ENCODE measurements around the gene MRPS21. TPM values are rescaled to one million over a fixed set of nuclear protein-coding genes. Genes with fewer than 3 reads are reported as not detected.

Gene MRPS21
- total RNA-seq (2021), result 56.2 and 62.6 TPM in 2 replicates
- Bru-seq, nascent RNA, result percentile 90 among the genes with signal in this experiment
- BruChase-seq, experiment 1, labeled RNA remaining after a 2-hour chase, result percentile 83 among the genes with signal in this experiment
- BruChase-seq, experiment 2, labeled RNA remaining after a 6-hour chase, result percentile 81 among the genes with signal in this experiment
- long read RNA-seq, transcript MRPS21-201 (2 exons, 1,462 nt), result minor isoform, 52 of 186 reads
- long read RNA-seq, transcript MRPS21-202 (3 exons, 1,226 nt), result major isoform, 125 of 186 reads
- long read RNA-seq, partial matches to known transcripts, result 1 of 186 reads
- long read RNA-seq, other reads (novel, unspliced or antisense), result 8 of 186 reads

DNA sequence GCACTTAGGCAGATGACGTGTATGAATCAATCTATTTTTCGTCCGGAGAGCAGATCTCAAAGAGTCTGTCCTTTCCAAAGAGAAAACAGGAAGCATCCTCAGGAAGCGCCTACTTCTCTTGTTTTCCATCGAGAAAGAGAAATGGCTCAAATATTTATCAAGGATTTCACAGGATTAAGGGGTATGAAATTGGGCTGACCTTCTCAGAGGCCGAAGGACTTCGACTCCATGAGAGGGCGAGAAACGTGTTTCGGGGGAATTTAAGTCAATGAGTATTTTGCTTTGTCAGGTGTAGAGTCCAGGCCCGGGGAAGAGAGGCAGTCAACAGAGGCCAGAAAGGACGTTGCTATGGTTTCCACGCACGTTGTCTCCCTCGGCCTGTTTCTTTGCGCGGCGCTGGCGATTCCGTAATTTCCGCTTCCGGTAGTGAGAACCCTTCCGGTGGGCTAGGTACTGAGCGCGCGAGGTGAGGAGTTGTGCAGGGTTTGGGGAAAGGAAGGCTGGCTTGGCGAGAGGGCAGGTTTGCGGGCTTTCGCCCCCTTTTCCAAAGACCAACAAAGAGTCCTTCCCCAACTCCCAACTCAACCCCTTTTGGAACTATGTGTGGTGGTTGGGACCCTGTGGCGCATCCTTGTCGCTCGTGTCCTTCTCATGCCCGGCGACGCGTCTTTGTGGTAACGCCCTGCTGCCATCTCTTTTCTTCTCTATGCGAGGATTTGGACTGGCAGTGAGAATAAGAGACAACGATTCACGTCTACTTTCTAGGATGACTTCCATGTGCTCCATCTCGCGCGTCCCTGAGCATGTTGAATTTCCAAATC is at the start of gene MRPS21:
Gene MRPS21 (plus strand): TSS at position 429 of the 821 bp plus-strand sequence. CDS start 506 bp downstream, outside the sequence.
- TSS peak; percentile 98 for BruUV-seq (replicated peaks)
- H3K9me2 ChIP-seq (ENCODE audit: insufficient read depth), result no peaks in the 10 kb centered on the region
- intact Hi-C loops (cut with micrococcal nuclease; ENCODE audit: unreplicated experiment), result no loop called here
- TF ChIP-seq, protein P1, sequence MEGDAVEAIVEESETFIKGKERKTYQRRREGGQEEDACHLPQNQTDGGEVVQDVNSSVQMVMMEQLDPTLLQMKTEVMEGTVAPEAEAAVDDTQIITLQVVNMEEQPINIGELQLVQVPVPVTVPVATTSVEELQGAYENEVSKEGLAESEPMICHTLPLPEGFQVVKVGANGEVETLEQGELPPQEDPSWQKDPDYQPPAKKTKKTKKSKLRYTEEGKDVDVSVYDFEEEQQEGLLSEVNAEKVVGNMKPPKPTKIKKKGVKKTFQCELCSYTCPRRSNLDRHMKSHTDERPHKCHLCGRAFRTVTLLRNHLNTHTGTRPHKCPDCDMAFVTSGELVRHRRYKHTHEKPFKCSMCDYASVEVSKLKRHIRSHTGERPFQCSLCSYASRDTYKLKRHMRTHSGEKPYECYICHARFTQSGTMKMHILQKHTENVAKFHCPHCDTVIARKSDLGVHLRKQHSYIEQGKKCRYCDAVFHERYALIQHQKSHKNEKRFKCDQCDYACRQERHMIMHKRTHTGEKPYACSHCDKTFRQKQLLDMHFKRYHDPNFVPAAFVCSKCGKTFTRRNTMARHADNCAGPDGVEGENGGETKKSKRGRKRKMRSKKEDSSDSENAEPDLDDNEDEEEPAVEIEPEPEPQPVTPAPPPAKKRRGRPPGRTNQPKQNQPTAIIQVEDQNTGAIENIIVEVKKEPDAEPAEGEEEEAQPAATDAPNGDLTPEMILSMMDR (conservative IDR thresholded peaks at IDR 0.05), result no peak
- no peak for TF ChIP-seq EZH2 (IDR thresholded peaks at IDR 0.05; ENCODE audit: low read depth)
- H3K36me3 ChIP-seq (ENCODE audit: low read depth), result peaks cover 23% of the 10 kb centered on the region
- POLR2A ChIA-PET (ENCODE audit: unreplicated experiment), result no interaction called here
- peak within 1 kb of the TSS; percentile 89 for H3K4me2 ChIP-seq
- H3F3A ChIP-seq (ENCODE audit: insufficient read depth, low read depth), result peaks cover 7% of the 10 kb centered on the region; the same call in 1 of the 2 replicates
- H4K20me1 ChIP-seq (ENCODE audit: insufficient read depth), result no peaks in the 10 kb centered on the region
- H3K9me3 ChIP-seq (ENCODE audit: insufficient read depth, low read depth), result no peaks in the 10 kb centered on the region
- CTCF ChIA-PET, result no interaction called here
- H3K4me3 ChIP-seq, result peak within 1 kb of the TSS; percentile 91
- peak; percentile 82 to 87 for DNase-seq
- peaks cover 15% of the 10 kb centered on the region for H3K4me1 ChIP-seq (replicated peaks; ENCODE audit: insufficient read depth)
- no peaks in the 10 kb centered on the region for H3K27me3 ChIP-seq (ENCODE audit: insufficient read depth, low read depth)
- H3K79me2 ChIP-seq (ENCODE audit: low read depth), result peaks cover 33% of the 10 kb centered on the region
- H2AFZ ChIP-seq, result peak within 1 kb of the TSS; percentile 99
- H3K27ac ChIP-seq, result peak within 1 kb of the TSS; percentile 69

DNA sequence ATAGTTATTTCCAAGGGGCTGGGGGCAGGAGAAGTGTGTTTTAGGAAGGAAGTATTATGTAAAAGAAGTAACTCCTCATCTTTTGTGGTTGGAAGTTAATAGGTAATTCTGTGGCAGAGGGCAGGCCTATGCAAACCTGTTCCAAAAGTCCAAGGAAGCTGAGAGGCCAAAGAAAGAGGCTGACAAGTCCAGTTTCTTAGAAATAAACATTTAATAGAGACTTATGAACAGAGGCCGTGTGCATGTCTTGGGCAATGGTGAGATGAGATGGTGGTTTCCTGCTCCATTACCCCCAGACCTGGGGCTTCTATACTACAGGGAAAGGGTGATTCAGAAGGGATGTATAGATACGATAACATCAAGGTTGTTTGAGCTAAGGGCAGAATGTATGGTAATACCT is 43.7 kb upstream of the MRPS21 start:
- BruUV-seq (replicated peaks), result no TSS peak
- Histone ChIP-seq H3K4me2 (no peak overlapping the region), H3K27me3 (ENCODE audit: insufficient read depth, low read depth) (no peaks in the 10 kb centered on the region), H3F3A (ENCODE audit: insufficient read depth, low read depth) (no peaks in the 10 kb centered on the region; the same call in 1 of the 2 replicates), H3K36me3 (ENCODE audit: low read depth) (no peaks in the 10 kb centered on the region), H4K20me1 (ENCODE audit: insufficient read depth) (no peaks in the 10 kb centered on the region), H3K79me2 (ENCODE audit: low read depth) (no peaks in the 10 kb centered on the region), H3K9me3 (ENCODE audit: insufficient read depth, low read depth) (no peaks in the 10 kb centered on the region), H2AFZ (no peak overlapping the region), H3K9me2 (ENCODE audit: insufficient read depth) (no peaks in the 10 kb centered on the region), H3K4me1 (replicated peaks; ENCODE audit: insufficient read depth) (no peaks in the 10 kb centered on the region), H3K4me3 (no peak overlapping the region), H3K27ac (no peak overlapping the region)
- ChIA-PET CTCF (no interaction called here), POLR2A (ENCODE audit: unreplicated experiment) (interaction anchor here (0.6 kb wide), 1 partner anchor 800 kb away, joined by 8 read pairs; no protein-coding TSS in a partner anchor)
- no peak for DNase-seq
- intact Hi-C loops (cut with micrococcal nuclease; ENCODE audit: unreplicated experiment), result loop anchor here (10.0 kb wide), 2 partner anchors 115 to 725 kb away; partner anchors contain the start of genes CERS2 and RPRD2
- TF ChIP-seq EZH2 (IDR thresholded peaks at IDR 0.05; ENCODE audit: low read depth), result no peak
- TF ChIP-seq, protein P1 (conservative IDR thresholded peaks at IDR 0.05), result no peak

DNA sequence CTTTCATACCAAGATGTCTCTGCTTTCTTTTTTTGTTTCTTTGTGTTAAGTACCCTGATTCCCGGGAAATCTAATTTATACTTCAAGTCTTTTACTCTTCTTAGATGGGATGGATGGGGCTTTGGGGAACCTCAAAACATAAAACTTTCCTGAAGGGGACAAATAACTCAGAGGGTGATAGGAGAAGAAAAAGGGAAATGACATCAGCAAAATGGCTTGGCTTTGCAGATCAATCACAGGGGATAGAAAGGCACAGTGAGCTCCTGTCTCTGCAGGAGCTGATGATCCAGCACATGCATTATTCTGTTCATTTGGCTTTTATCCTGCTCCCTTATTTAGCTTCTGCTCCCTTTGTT is 37.5 kb upstream of the MRPS21 start:
- TF ChIP-seq EZH2 (IDR thresholded peaks at IDR 0.05; ENCODE audit: low read depth), result no peak
- TF ChIP-seq, protein P1 (conservative IDR thresholded peaks at IDR 0.05), result no peak; the same call in 1 of the 2 replicates
- no TSS peak for BruUV-seq (replicated peaks)
- Histone ChIP-seq H2AFZ (no peak overlapping the region), H3K9me3 (ENCODE audit: insufficient read depth, low read depth) (no peaks in the 10 kb centered on the region), H3K27ac (no peak overlapping the region), H3K4me3 (no peak overlapping the region), H3K9me2 (ENCODE audit: insufficient read depth) (no peaks in the 10 kb centered on the region), H3K4me2 (peak overlapping the region; percentile 47), H4K20me1 (ENCODE audit: insufficient read depth) (no peaks in the 10 kb centered on the region), H3F3A (ENCODE audit: insufficient read depth, low read depth) (peaks cover 17% of the 10 kb centered on the region), H3K36me3 (ENCODE audit: low read depth) (no peaks in the 10 kb centered on the region), H3K4me1 (replicated peaks; ENCODE audit: insufficient read depth) (peaks cover 34% of the 10 kb centered on the region), H3K27me3 (ENCODE audit: insufficient read depth, low read depth) (no peaks in the 10 kb centered on the region), H3K79me2 (ENCODE audit: low read depth) (no peaks in the 10 kb centered on the region)
- DNase-seq, result no peak
- ChIA-PET POLR2A (ENCODE audit: unreplicated experiment) (interaction anchor here (0.6 kb wide), 1 partner anchor 19 kb away, joined by 3 read pairs; no protein-coding TSS in a partner anchor), CTCF (interaction anchor here (0.5 to 1.8 kb wide), 6 partner anchors 9 to 805 kb away, joined by 3 to 23 read pairs (median 5); partner anchors contain the start of gene PRPF3)
- intact Hi-C loops (cut with micrococcal nuclease; ENCODE audit: unreplicated experiment), result loop anchor here (1.0 to 10.0 kb wide), 7 partner anchors 25 to 901 kb away; partner anchors contain the start of genes CERS2, MINDY1, PRPF3 and PRUNE1
